Right ventricle myocardium inferior (tissue), 1 donor: ENCODE data around the gene ZNF474. TPM values are rescaled to one million over a fixed set of nuclear protein-coding genes. Genes with fewer than 3 reads are reported as not detected.

Experiments
- ATAC-seq: fragments of 200-7000 bp; cut with Tn5 transposase; one replicate; pipeline ENCODE4 v1.9.1; 2020; ENCODE audit warnings: mild to moderate bottlenecking, moderate library complexity
- DNase-seq: peaks from one replicate; pipeline ENCODE4 v3.0.0; 2021; ENCODE audit errors: missing footprints
- intact Hi-C: fragments of 100-400 bp; cut with DNase I; formaldehyde crosslinking; loops from one replicate; pipeline ENCODE4 v1.11.0; 2022
- total RNA-seq: library from RNA; stranded (reverse); fragmentation: NEBNext Ultra II Directional; extraction: Animal tissue kit (Norgen Biotek cat#: 25700); gene quantifications from one replicate; pipeline ENCODE4 v1.2.1, GENCODE V29; 2021
- donor health status: DM: no; HTN: yes; CAD: no; lungs with severe emphysema.

ZNF474 gene
- total RNA-seq, 1 donor from 2014 or later = not detected

GRCh38 chr5:122112733-122113558 is 16.4 kb upstream of the ZNF474 start:
- intact Hi-C loops = no loop called here

DNA sequence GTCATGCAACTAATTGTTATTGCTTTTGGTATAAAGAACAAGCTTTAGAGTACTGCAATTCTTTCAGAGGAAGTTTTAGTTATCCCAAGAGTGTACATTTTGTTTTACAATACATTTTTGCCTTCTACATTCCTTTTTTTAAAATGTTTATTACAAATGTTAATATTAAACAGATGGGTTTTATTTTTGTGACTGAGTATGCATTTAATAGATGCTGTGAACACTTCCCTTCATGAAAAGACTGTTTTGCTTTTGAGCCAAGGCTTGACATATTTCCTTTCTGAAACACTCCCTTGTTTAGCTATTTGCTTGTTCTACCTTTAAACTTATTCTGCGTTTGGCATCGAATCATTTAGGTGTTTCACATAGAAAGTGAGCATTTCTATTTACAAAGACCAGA is 14.8 kb upstream of the ZNF474 start:
- DNase-seq (no peak), ATAC-seq (no peak)
- intact Hi-C loops = no loop called here

More at GRCh38 chr5:122112733-122113558, 16.4 kb upstream of the ZNF474 start:
- ATAC-seq (no peak), DNase-seq (no peak)

DNA sequence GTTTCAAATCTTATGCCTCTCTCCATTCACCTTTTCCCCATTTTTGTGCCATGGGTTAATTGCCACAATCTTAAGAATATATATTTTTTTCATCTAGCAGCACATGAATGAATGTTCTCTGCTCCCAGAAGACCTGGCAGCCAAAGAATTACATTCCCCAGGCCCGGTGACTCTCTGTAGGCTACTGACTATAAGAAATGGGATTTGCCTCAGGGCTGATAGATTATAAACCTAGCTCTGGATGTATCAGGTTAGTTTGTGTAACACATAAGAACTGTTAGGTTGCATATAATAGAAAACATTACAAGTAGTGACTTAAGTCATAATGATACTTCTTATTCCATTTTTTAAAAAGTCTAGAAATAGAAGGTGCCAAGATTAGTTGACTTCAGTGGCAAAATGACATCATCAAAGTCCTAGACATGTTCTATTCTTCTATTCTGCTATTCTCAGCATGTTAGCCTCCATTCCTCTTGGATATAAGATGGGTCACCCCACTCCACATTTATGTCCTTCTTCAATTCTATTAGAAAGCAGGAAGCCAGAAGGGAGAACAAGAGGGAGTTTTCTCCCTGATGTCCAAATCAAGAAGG is 10.9 kb upstream of the ZNF474 start:
- DNase-seq = no peak
- no peak for ATAC-seq
- intact Hi-C loops = no loop called here

GRCh38 chr5:122119205-122119604 is 10.1 kb upstream of the ZNF474 start:
- no peak for DNase-seq
- intact Hi-C loops = no loop called here
- no peak for ATAC-seq

DNA sequence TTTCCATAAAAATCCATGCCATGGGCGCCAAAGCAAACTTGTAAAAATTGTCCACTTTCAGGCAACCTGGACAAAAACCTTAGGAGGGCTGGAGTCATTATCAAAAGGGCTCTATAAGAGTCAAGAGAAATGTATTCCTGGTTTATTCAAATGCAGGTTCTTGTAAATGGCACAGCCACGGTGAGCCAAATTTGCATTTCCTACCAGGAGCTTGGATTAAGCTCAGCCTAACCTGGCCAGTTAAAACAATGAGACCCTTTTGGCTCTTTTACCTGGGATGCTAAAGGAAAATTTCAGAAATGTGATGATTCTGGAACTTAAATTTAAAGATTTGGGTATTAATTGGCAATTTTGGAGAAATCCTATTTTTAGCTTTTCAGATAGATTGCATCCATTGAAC is 8.9 kb upstream of the ZNF474 start:
- intact Hi-C loops = no loop called here
- DNase-seq = no peak
- ATAC-seq = no peak

DNA sequence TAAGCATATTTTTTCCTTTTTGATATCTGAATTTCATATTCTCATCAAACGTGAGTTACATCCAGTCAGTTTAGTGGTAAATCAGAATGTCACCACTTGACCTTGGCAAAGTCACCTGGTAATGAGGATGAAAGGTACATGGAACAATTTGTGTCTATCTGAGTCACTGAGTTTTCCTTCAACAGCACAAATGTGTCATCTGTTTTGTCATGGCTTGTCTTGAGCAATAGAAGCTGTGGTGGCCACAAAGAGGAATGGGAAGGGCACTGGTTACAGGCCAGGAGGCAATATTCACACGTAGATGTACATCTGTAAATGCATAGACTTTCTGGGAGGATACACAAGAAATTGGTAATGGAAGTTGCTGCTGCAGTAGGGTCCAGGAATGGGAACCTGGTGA is 8.4 kb upstream of the ZNF474 start:
- ATAC-seq (no peak), DNase-seq (no peak)
- intact Hi-C loops = no loop called here

DNA sequence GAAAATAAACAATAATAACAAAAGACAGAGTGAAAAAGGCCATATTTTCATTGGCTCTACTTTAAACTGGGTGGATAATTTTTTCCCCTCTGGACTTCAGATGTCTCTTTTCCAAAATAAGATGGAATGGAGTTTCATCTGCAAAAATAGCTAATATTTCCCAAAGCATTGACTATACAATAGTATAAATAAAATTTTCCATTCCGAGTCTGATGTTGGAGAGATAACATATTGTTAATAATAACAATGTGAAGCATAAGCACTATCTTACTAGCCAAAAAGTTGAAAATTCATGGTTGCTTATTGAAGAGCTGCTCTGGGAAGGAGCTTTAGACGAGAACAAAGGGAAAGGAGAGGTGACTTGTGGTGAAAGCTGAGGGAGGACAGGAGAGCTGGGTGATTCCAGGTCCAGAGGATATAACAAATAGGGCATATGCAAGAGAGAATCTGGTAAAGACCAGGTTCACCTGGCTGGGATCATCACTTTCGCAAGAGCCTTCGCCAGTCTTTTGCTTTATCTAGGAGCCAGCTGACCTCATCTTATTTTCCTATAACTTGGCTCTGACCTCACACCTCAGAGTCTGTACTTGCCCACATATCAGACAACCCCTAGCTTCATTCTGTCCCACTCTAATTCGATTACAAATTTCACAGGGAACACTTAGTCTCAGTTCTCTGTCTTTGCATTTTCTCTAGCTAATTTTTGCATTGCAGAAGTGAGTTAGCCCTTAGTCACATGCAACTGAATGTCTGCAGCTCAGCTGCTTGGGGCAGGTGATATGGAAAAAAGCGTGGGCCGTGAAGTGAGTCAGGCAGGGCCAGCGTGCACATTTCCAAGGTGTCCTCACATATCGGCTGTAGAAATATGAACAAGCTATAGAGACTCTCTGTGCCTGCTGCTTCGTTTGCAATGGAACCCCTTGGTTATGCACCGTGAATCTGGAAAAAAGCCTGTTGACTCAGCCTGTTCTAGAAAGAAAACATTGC is 7.6 kb upstream of the ZNF474 start:
- intact Hi-C loops = no loop called here
- ATAC-seq (no peak), DNase-seq (no peak)

GRCh38 chr5:122124766-122125165 is 4.6 kb upstream of the ZNF474 start:
- no peak for ATAC-seq
- intact Hi-C loops = no loop called here

GRCh38 chr5:122126177-122126755 is 3.1 kb upstream of the ZNF474 start:
- ATAC-seq (no peak), DNase-seq (no peak)
- intact Hi-C loops = no loop called here

More at GRCh38 chr5:122124766-122125165, 4.6 kb upstream of the ZNF474 start:
- no peak for DNase-seq

DNA sequence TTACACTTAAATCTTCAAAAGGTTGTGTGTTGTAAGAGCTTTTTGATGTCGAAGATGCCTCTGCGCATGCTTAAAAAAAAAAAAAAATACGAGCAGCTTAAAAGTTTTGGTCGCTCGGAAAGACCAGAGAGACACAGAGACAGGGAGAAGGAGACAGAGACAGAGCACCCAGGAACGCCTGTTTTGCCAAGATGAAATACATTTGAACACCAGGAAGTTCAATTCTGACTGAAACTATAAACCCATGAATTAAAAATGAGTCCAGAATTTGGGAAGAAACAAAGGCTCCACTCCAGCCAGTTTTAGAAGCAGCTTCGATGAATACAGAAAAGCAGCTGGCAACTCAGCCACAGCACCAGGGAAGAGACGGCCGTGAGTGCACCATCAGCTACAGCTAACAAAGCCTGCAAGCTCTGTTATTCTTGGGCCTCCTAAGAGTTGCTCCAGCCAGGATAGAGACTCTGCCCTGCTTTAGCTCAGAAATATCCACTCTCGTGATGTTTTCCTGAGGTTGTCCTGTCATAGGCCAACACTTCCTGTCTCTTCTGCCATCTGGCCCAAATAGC is 2.5 kb upstream of the ZNF474 start:
- ATAC-seq (peak; percentile 52), DNase-seq (no peak)
- intact Hi-C loops = no loop called here

- ATAC-seq (no peak), DNase-seq (no peak)
- intact Hi-C loops = no loop called here
Measured at GRCh38 chr5:122130152-122130551, 806 bp downstream of the ZNF474 start.

DNA sequence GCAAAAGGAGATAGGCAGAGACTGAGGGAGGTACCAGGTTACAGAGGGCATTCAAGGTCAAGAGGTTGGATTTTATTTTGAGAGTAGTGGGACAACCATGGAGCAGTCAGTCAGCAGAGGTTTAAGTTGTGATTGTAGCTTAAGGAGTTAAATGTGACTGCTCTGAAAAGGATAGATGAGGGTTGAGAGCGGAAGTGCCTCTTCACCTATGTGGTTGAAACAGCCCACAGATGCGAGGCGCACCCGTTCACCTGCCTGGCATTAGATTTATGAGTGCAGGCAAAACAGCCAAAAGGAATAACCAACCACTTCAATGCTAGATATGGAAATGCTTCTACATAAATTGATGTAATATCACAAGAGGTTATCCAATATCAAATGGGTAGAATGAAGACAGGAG is 8.4 kb downstream of the ZNF474 start:
- intact Hi-C loops = no loop called here
- DNase-seq (no peak), ATAC-seq (no peak)

- ATAC-seq (no peak), DNase-seq (no peak)
- intact Hi-C loops = no loop called here
Measured at GRCh38 chr5:122138356-122138755, 9.0 kb downstream of the ZNF474 start.

DNA sequence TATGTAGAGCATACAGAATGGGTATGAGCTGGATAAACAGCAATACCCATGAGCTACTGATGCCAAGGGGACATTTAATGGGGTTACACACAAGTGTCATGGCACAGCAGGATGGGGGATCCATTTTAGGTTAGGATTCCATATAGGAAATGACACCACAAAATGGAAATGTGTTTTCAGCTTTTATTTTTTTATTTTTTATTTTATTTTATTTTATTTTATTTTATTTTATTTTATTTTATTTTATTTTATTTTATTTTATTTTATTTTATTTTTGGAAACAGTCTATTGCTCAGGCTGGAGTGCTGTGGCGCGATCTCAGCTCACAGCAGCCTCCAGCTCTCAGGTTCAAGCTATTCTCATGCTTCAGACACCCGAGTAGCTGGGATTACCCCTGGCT is 11.6 kb downstream of the ZNF474 start:
- DNase-seq = no peak
- ATAC-seq = no peak
- intact Hi-C loops = no loop called here

- intact Hi-C loops = no loop called here
- DNase-seq (no peak), ATAC-seq (no peak)
Measured at GRCh38 chr5:122141751-122142150, 12.4 kb downstream of the ZNF474 start.

GRCh38 chr5:122142480-122143164 is 13.3 kb downstream of the ZNF474 start:
- ATAC-seq (no peak), DNase-seq (no peak)
- intact Hi-C loops = no loop called here

- intact Hi-C loops = no loop called here
- DNase-seq (no peak), ATAC-seq (no peak)
Measured at GRCh38 chr5:122144236-122144635, 14.9 kb downstream of the ZNF474 start.

DNA sequence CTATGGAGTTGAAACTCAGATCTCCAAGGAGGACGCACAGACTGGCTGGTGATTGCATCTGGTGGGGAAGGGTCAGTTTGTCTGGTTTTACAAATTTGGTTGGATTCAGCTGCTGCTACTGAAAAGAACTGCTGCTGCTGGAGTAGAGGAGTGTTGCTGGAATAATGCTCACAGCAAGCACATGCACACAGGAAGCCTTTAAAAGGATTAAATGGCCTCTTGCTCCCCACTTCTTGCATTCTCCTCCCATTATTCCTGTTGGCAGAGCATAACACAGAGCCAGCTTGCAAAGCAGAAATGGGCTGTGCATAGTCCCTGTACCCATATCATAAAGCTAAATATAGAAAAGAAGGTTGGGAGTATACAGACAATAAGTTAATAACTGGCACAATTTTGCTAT is 16.6 kb downstream of the ZNF474 start:
- intact Hi-C loops = no loop called here
- ATAC-seq = no peak
- no peak for DNase-seq
